K562 (cell line): ENCODE measurements around the gene ANAPC4. TPM values are rescaled to one million over a fixed set of nuclear protein-coding genes. Genes with fewer than 3 reads are reported as not detected.

Experiments
- ATAC-seq: fragments of 200-7000 bp; cut with Tn5 transposase; 3 replicates; pipeline ENCODE4 v1.9.1; 2020; ENCODE audit warnings: moderate library complexity
- BruUV-seq: library from RNA; stranded (reverse); fragments of 400-500 nt; replicated peaks from 2 replicates; lab custom pipeline; 2021; lab: Mats Ljungman, UMichigan
- CTCF ChIA-PET: fragments of 300-600 bp; formaldehyde crosslinking; extraction: SDS; loops from one replicate; lab custom pipeline; 2021; ENCODE audit warnings: low intra/inter-chr PET ratio; lab: Yijun Ruan, JAX
- POLR2A ChIA-PET: fragments of 300-600, 350-650 bp; sonication (Branson Sonifier 250); formaldehyde crosslinking; extraction: SDS; loops from one replicate; lab custom pipeline; 2021; ENCODE audit warnings: antibody characterized with exemption, inconsistent platforms; lab: Yijun Ruan, JAX
- DNase-seq, 4 experiments: peaks; one replicate each; pipeline versions ENCODE4 v3.0.0 to v3.0.0-alpha.2; 2011 to 2018; ENCODE audit warnings: low spot score in 3 of 4, mixed read lengths in 3 of 4; ENCODE audit errors: extremely low read depth in 1 of 4
- FAIRE-seq: peaks from 2 replicates; lab custom pipeline; 2011; peaks lifted over from hg19 to GRCh38; lab: Jason Lieb, UNC
- H2AFZ ChIP-seq: 2 replicates; pipeline ENCODE4 v1.6.0; 2011; ENCODE audit warnings: low read depth, low read length, control low read depth, inconsistent platforms
- H3K27ac ChIP-seq: fragments of 200-600 bp; 3 replicates; pipeline ENCODE4 v1.8.0; 2011; ENCODE audit warnings: low read depth, mild to moderate bottlenecking, control low read depth, inconsistent platforms, low read length, moderate library complexity, mixed read lengths; ENCODE audit errors: extremely low read depth
- H3K27me3 ChIP-seq, 2 experiments: fragments of 300-600 bp in 1 of 2; 2 replicates in 1 of 2; 3 replicates in 1 of 2; pipeline versions ENCODE4 v1.6.0 to v1.8.0; 2011; ENCODE audit warnings: inconsistent platforms in 2 of 2, low read length in 2 of 2, mild to moderate bottlenecking in 1 of 2, mixed read lengths in 1 of 2, moderate library complexity in 1 of 2; ENCODE audit not compliant: control insufficient read depth in 2 of 2, insufficient read depth in 2 of 2
- H3K36me3 ChIP-seq: fragments of 300-600 bp; 3 replicates; pipeline ENCODE4 v1.8.0; 2011; ENCODE audit warnings: mild to moderate bottlenecking, low read length, inconsistent platforms; ENCODE audit not compliant: control insufficient read depth, insufficient read depth
- H3K4me1 ChIP-seq, 2 experiments: fragments of 200-600 bp in 1 of 2; replicated peaks in 1 of 2; 2 replicates in 1 of 2; 3 replicates in 1 of 2; pipeline versions ENCODE4 v1.5.1 to v1.8.0; 2011; ENCODE audit warnings: inconsistent platforms in 2 of 2, low read length in 2 of 2, mild to moderate bottlenecking in 1 of 2, mixed read lengths in 1 of 2, moderate library complexity in 1 of 2; ENCODE audit not compliant: control insufficient read depth in 2 of 2, insufficient read depth in 2 of 2
- H3K4me2 ChIP-seq: 2 replicates; pipeline ENCODE4 v1.6.1; 2011; ENCODE audit warnings: low read length, control low read depth, inconsistent platforms, mixed read lengths; ENCODE audit not compliant: insufficient read depth
- H3K4me3 ChIP-seq: fragments of 200-600 bp; sonication (generic), shearing (Covaris generic); 2 replicates; pipeline ENCODE4 v1.5.1; 2016; ENCODE audit warnings: control low read depth, inconsistent platforms
- H3K79me2 ChIP-seq: fragments of 200-600 bp; 3 replicates; pipeline ENCODE4 v1.8.0; 2011; ENCODE audit warnings: low read length, inconsistent platforms; ENCODE audit not compliant: control insufficient read depth, insufficient read depth
- H3K9ac ChIP-seq, 2 experiments: 2 replicates each; pipeline versions ENCODE4 v1.6.0 to v1.6.1; 2011; ENCODE audit warnings: low read depth in 2 of 2, low read length in 2 of 2, control low read depth in 1 of 2, inconsistent platforms in 1 of 2, mild to moderate bottlenecking in 1 of 2, mixed read lengths in 1 of 2; ENCODE audit not compliant: insufficient read depth in 1 of 2
- H3K9me1 ChIP-seq: one replicate; pipeline ENCODE4 v1.6.0; 2011; ENCODE audit warnings: inconsistent platforms, mild to moderate bottlenecking, low read length, moderate library complexity; ENCODE audit not compliant: control insufficient read depth, insufficient read depth
- H3K9me3 ChIP-seq: replicated peaks from 2 replicates; pipeline ENCODE4 v1.5.1; 2011; ENCODE audit warnings: low read depth, low read length, inconsistent platforms; ENCODE audit not compliant: control insufficient read depth, insufficient read depth
- H4K20me1 ChIP-seq: replicated peaks from 2 replicates; pipeline ENCODE4 v1.6.1; 2011; ENCODE audit warnings: low read length, inconsistent platforms, mixed read lengths; ENCODE audit not compliant: control insufficient read depth, insufficient read depth
- CBFB ChIP-seq: sonication (generic); formaldehyde crosslinking; IDR thresholded peaks from 2 replicates; pipeline ENCODE4 v1.4.0; 2020; ENCODE audit warnings: mild to moderate bottlenecking, missing genetic modification reagents
- CHD4 ChIP-seq: fragments of 200-600 bp; sonication (generic); IDR thresholded peaks from 3 replicates; pipeline ENCODE4 v1.6.1; 2012; ENCODE audit warnings: low read depth, mild to moderate bottlenecking, mixed read lengths, low read length, inconsistent platforms; ENCODE audit not compliant: insufficient read depth, insufficient replicate concordance, poor library complexity, severe bottlenecking
- HDAC3 ChIP-seq: fragments of 450-650 bp; IDR thresholded peaks from 2 replicates; pipeline ENCODE4 v1.6.1; 2018; ENCODE audit warnings: borderline replicate concordance, mild to moderate bottlenecking, moderate library complexity; ENCODE audit not compliant: partially characterized antibody
- SMAD3 ChIP-seq: fragments of 450-650 bp; formaldehyde crosslinking; conservative IDR thresholded peaks from 2 replicates; pipeline ENCODE4 v1.4.0; 2020; ENCODE audit warnings: mild to moderate bottlenecking
- TCF7L2 ChIP-seq: fragments of 150-350 bp; IDR thresholded peaks from 2 replicates; pipeline ENCODE4 v1.6.1; 2016; ENCODE audit warnings: low read depth, mild to moderate bottlenecking, low read length, moderate library complexity
- WGBS: fragments of 100-300 bp; shearing (Covaris generic); methylation state at CpG from one replicate; pipeline ENCODE4 v1.1.6; 2016; ENCODE audit warnings: low coverage, mixed read lengths; ENCODE audit not compliant: insufficient coverage; ENCODE audit errors: missing lambda C conversion rate; 5-methylcytosine and 5-hydroxymethylcytosine counted together
- in situ Hi-C: fragments of 300-500 bp; cut with MboI; formaldehyde crosslinking; loops from 4 replicates; pipeline ENCODE4 v1.15.0; 2018; ENCODE audit warnings: inconsistent platforms, mixed read lengths
- intact Hi-C: fragments of 100-400 bp; cut with micrococcal nuclease; formaldehyde crosslinking; loops from 2 replicates; pipeline ENCODE4 v1.14.2; 2022
- polyA plus RNA-seq, 8 experiments: library from polyadenylated mRNA; depleted of rRNA in 4 of 8; stranded (reverse) in 5 of 8; unstranded in 3 of 8; fragments of >200 nt; fragmentation: Nextera tagmentation in 2 of 8; fragmentation: Illumina TruSeq in 1 of 8; extraction: Ambion mirVana in 2 of 8; extraction: Trizol in 1 of 8; gene quantifications; 2 replicates each; pipeline versions ENCODE4 v1.2.1 to v1.2.3, GENCODE V29; 2011 to 2014; ENCODE audit warnings: inconsistent platforms in 1 of 8, missing spikeins in 1 of 8
- total RNA-seq, 7 experiments: library from RNA; depleted of rRNA in 6 of 7; stranded (reverse); fragments of >200 nt in 6 of 7; fragmentation: Illumina TruSeq in 2 of 7; extraction: Trizol in 2 of 7; gene quantifications; 2 replicates each; pipeline versions ENCODE4 v1.2.1 to v1.2.3, GENCODE V29; 2011 to 2021; ENCODE audit warnings: low replicate concordance in 1 of 7
- TF ChIP-seq, protein P1 (sequence below): fragments of 250-450 bp; sonication (Bioruptor Pico); IDR thresholded peaks from 2 replicates; pipeline ENCODE4 v1.8.0; 2022; ENCODE audit warnings: moderate library complexity, mild to moderate bottlenecking, inconsistent platforms
- TF ChIP-seq, protein P2 (sequence below): fragments of 450-650 bp; IDR thresholded peaks from 2 replicates; pipeline ENCODE4 v1.6.1; 2016; ENCODE audit warnings: low read depth

The ANAPC4 gene
- total and polyA plus RNA-seq, 9 of the 15 experiments (the other 6 are each of a cell fraction or from before 2014, with no cell fraction given), result 23.9 to 47.0 (median 31.9) TPM

DNA sequence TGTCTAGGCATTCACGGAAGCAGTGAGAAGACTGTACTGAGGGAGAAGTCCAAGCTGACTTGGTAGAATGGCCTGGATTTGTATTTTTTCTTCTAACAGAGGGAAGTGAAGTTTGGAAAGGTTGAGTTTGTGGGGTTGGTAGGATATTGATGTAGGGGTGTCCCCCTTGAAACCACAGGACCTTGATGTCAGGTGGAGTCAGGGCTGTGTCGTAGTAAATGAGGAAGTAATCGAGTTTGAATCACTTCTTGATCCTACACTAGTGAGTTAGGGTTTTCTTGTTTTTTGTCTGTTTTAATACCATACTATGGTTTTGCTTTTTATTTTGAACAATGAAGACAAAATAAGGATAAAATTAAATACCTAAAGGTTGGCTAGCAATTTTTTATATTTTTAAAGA is 30.1 kb upstream of the ANAPC4 start:
- DNase-seq, result no peak
- Histone ChIP-seq H3K27me3 (no peaks in the 10 kb centered on the region), H3K4me1 (no peaks in the 10 kb centered on the region), H3K4me3 (no peak overlapping the region), H2AFZ (no peak overlapping the region), H3K9me1 (no peaks in the 10 kb centered on the region)
- in situ Hi-C loops (no loop called here), intact Hi-C loops (no loop called here)
- WGBS, result 69% methylated on average over 3 of the region's 3 CpGs
- ChIA-PET CTCF (no interaction called here), POLR2A (interaction anchor here (0.8 kb wide), 1 partner anchor 16 kb away, joined by 3 read pairs; no protein-coding TSS in a partner anchor)
- TF ChIP-seq TCF7L2 (no peak), SMAD3 (CRISPR knock-in tag) (no peak), CBFB (no peak), CHD4 (no peak), HDAC3 (no peak)
- TF ChIP-seq, protein P1, sequence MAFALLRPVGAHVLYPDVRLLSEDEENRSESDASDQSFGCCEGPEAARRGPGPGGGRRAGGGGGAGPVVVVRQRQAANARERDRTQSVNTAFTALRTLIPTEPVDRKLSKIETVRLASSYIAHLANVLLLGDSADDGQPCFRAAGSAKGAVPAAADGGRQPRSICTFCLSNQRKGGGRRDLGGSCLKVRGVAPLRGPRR, result no peak
- TF ChIP-seq, protein P2, sequence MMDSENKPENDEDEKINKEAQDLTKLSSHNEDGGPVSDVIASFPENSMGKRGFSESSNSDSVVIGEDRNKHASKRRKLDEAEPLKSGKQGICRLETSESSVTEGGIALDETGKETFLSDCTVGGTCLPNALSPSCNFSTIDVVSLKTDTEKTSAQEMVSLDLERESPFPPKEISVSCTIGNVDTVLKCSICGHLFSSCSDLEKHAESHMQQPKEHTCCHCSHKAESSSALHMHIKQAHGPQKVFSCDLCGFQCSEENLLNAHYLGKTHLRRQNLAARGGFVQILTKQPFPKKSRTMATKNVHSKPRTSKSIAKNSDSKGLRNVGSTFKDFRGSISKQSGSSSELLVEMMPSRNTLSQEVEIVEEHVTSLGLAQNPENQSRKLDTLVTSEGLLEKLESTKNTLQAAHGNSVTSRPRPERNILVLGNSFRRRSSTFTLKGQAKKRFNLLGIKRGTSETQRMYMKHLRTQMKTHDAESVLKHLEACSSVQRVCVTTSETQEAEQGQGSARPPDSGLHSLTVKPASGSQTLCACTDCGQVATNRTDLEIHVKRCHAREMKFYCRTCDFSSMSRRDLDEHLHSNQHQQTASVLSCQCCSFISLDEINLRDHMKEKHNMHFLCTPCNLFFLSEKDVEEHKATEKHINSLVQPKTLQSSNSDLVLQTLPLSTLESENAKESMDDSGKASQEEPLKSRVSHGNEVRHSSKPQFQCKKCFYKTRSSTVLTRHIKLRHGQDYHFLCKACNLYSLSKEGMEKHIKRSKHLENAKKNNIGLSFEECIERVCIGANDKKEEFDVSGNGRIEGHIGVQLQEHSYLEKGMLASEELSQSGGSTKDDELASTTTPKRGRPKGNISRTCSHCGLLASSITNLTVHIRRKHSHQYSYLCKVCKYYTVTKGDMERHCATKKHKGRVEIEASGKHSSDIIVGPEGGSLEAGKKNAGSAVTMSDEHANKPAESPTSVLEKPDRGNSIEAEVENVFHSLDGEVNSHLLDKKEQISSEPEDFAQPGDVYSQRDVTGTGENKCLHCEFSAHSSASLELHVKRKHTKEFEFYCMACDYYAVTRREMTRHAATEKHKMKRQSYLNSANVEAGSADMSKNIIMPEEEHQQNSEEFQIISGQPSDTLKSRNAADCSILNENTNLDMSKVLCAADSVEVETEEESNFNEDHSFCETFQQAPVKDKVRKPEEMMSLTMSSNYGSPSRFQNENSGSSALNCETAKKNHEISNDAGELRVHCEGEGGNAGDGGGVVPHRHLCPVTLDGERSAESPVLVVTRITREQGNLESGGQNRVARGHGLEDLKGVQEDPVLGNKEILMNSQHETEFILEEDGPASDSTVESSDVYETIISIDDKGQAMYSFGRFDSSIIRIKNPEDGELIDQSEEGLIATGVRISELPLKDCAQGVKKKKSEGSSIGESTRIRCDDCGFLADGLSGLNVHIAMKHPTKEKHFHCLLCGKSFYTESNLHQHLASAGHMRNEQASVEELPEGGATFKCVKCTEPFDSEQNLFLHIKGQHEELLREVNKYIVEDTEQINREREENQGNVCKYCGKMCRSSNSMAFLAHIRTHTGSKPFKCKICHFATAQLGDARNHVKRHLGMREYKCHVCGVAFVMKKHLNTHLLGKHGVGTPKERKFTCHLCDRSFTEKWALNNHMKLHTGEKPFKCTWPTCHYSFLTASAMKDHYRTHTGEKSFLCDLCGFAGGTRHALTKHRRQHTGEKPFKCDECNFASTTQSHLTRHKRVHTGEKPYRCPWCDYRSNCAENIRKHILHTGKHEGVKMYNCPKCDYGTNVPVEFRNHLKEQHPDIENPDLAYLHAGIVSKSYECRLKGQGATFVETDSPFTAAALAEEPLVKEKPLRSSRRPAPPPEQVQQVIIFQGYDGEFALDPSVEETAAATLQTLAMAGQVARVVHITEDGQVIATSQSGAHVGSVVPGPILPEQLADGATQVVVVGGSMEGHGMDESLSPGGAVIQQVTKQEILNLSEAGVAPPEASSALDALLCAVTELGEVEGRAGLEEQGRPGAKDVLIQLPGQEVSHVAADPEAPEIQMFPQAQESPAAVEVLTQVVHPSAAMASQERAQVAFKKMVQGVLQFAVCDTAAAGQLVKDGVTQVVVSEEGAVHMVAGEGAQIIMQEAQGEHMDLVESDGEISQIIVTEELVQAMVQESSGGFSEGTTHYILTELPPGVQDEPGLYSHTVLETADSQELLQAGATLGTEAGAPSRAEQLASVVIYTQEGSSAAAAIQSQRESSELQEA, result no peak
- TF ChIP-seq, all 486 proteins: peak for 0
- Histone ChIP-seq H3K79me2 (no peaks in the 10 kb centered on the region), H3K27ac (no peak overlapping the region), H3K4me2 (no peak overlapping the region), H4K20me1 (no peaks in the 10 kb centered on the region), H3K36me3 (peaks cover 17% of the 10 kb centered on the region; the same call in 1 of the 3 replicates), H3K9ac (no peak overlapping the region), H3K9me3 (no peaks in the 10 kb centered on the region)
- no peak for FAIRE-seq
- no peak for ATAC-seq
- no TSS peak for BruUV-seq
